HCT116 (cell line): ENCODE data around the gene STRC.
"Not testable (repeated sequence)": the region's sequence is repeated elsewhere in the genome, so short reads cannot be mapped to it uniquely, and the experiment has no call there.

Experiments
- CTCF ChIP-seq, 3 experiments: fragments of 200-600 bp in 1 of 3; sonication (generic) in 1 of 3; IDR thresholded peaks in 2 of 3; conservative IDR thresholded peaks in 1 of 3; 2 replicates each; pipeline ENCODE4 v1.5.1; 2012 to 2017; ENCODE audit warnings: low read depth in 2 of 3, low read length in 2 of 3, antibody characterized with exemption in 1 of 3, borderline replicate concordance in 1 of 3, control low read depth in 1 of 3, mild to moderate bottlenecking in 1 of 3, mixed read lengths in 1 of 3, mixed run types in 1 of 3, moderate library complexity in 1 of 3; ENCODE audit not compliant: insufficient read depth in 1 of 3
- POLR2A ChIP-seq: IDR thresholded peaks from 2 replicates; pipeline ENCODE4 v1.7.0; 2011; ENCODE audit warnings: borderline replicate concordance; ENCODE audit not compliant: insufficient read depth, insufficient read length; ENCODE audit errors: extremely low read depth
- RAD21 ChIP-seq: IDR thresholded peaks from 2 replicates; pipeline ENCODE4 v1.6.1; 2012; ENCODE audit warnings: low read depth, mild to moderate bottlenecking

GRCh38 chr15:43662293-43662692 lies 43.7 kb upstream of the STRC start:
- not testable (repeated sequence) for TF ChIP-seq CTCF (IDR thresholded peaks at IDR 0.05 in 2 of 3, conservative IDR thresholded peaks at IDR 0.05 in 1 of 3; ENCODE audit: borderline replicate concordance in 1 of 3, insufficient read depth in 1 of 3, low read depth in 2 of 3, low read length in 2 of 3); POLR2A; RAD21
